AG04450 (cell line): ENCODE data around the gene SHTN1. TPM values are rescaled to one million over a fixed set of nuclear protein-coding genes. Genes with fewer than 3 reads are reported as not detected.

Experiments used
- CTCF ChIA-PET: fragments of 300-600, 350-600 bp; formaldehyde crosslinking; extraction: SDS; loops from one replicate; lab custom pipeline; 2022; ENCODE audit warnings: antibody characterized with exemption, inconsistent platforms; lab: Charles Lee
- POLR2A ChIA-PET: fragments of 350-600 bp; formaldehyde crosslinking; extraction: SDS; loops from one replicate; lab custom pipeline; 2021; ENCODE audit warnings: antibody characterized with exemption, inconsistent platforms; lab: Yijun Ruan, JAX
- DNase-seq: peaks from one replicate; pipeline ENCODE4 v3.0.0-alpha.2; 2011; ENCODE audit warnings: low read depth, low spot score
- H3K27ac ChIP-seq: one replicate; pipeline ENCODE4 v1.5.1; 2012; ENCODE audit warnings: low read depth, low read length, control low read depth
- H3K27me3 ChIP-seq: one replicate; pipeline ENCODE4 v1.6.0; 2012; ENCODE audit warnings: low read length; ENCODE audit not compliant: control insufficient read depth, insufficient read depth
- H3K4me3 ChIP-seq: 2 replicates; pipeline ENCODE4 v1.5.1; 2011; ENCODE audit warnings: mild to moderate bottlenecking, low read depth, low read length, control low read depth
- H3K9me3 ChIP-seq: 2 replicates; pipeline ENCODE4 v1.5.1; 2012; ENCODE audit warnings: low read length; ENCODE audit not compliant: control insufficient read depth, insufficient read depth
- polyA plus RNA-seq: library from polyadenylated mRNA; depleted of rRNA; stranded (reverse); fragments of >200 nt; gene quantifications from 2 replicates; pipeline ENCODE4 v1.2.3, GENCODE V29; 2011
- TF ChIP-seq, protein P1 (sequence below): IDR thresholded peaks from 2 replicates; pipeline ENCODE4 v1.5.1; 2011; ENCODE audit warnings: low read depth, low read length, control low read depth, inconsistent platforms

The SHTN1 gene
- polyA plus RNA-seq, 1 experiment: 9.9 TPM

DNA sequence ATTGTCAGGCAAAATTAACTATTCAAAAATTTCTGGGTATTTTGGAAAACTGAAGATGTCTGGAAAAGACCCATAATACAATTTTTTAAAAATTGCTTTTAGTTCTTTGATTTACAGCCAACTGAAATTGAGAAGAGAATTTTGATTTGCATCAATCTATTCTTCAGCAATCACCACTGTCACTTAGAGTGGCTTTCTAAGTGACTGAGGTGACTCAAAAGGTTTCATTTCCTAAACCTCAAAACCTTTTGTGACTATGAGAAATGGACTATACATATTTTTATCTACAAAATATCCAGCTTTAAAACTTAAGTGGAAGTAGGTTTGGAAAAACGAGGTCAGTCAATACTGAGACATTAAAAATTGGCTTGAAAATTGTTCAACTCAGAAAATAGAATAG lies 95.7 kb downstream of the SHTN1 start:
- Histone ChIP-seq H3K9me3 (no peaks in the 10 kb centered on the region), H3K27ac (no peak overlapping the region), H3K4me3 (no peak overlapping the region), H3K27me3 (no peaks in the 10 kb centered on the region)
- TF ChIP-seq, protein P1, sequence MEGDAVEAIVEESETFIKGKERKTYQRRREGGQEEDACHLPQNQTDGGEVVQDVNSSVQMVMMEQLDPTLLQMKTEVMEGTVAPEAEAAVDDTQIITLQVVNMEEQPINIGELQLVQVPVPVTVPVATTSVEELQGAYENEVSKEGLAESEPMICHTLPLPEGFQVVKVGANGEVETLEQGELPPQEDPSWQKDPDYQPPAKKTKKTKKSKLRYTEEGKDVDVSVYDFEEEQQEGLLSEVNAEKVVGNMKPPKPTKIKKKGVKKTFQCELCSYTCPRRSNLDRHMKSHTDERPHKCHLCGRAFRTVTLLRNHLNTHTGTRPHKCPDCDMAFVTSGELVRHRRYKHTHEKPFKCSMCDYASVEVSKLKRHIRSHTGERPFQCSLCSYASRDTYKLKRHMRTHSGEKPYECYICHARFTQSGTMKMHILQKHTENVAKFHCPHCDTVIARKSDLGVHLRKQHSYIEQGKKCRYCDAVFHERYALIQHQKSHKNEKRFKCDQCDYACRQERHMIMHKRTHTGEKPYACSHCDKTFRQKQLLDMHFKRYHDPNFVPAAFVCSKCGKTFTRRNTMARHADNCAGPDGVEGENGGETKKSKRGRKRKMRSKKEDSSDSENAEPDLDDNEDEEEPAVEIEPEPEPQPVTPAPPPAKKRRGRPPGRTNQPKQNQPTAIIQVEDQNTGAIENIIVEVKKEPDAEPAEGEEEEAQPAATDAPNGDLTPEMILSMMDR: no peak
- ChIA-PET CTCF (no interaction called here), POLR2A (no interaction called here)
- DNase-seq: no peak

GRCh38 chr10:116907245-116907987 lies 97.6 kb downstream of the SHTN1 start:
- TF ChIP-seq, protein P1: no peak
- Histone ChIP-seq H3K9me3 (no peaks in the 10 kb centered on the region), H3K4me3 (no peak overlapping the region), H3K27me3 (no peaks in the 10 kb centered on the region), H3K27ac (no peak overlapping the region)
- DNase-seq: no peak
- ChIA-PET CTCF (no interaction called here), POLR2A (no interaction called here)

- CTCF ChIA-PET: no interaction called here
- no peak for DNase-seq
- Histone ChIP-seq H3K4me3 (no peak overlapping the region), H3K9me3 (no peaks in the 10 kb centered on the region), H3K27ac (no peak overlapping the region), H3K27me3 (no peaks in the 10 kb centered on the region)
- POLR2A ChIA-PET: no interaction called here
- TF ChIP-seq, protein P1: no peak
Observed at GRCh38 chr10:116905845-116906210, 99.2 kb downstream of the SHTN1 start.

DNA sequence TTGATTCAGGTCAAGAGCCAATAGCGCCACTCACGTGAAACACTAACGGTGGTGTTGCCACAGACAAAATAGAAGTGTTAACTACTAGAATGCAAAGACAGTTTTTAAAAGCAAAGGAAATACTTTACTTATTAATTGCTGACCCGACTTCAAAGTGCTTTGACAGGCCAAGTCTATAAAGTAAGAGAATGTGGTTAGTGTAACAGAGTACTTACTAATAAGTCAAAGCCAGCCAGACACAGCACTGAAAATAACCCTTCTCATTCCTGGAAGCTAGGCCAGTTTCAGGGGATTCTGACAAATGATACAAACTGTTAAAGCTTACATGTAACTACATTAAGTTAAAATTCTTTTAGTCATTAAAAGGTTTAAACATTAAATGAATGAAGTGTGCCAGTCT lies 105.4 kb downstream of the SHTN1 start:
- Histone ChIP-seq H3K27ac (no peak overlapping the region), H3K9me3 (no peaks in the 10 kb centered on the region), H3K27me3 (no peaks in the 10 kb centered on the region), H3K4me3 (no peak overlapping the region)
- ChIA-PET POLR2A (no interaction called here), CTCF (interaction anchor here (1.8 kb wide), 1 partner anchor 275 kb away, joined by 5 read pairs; no protein-coding TSS in a partner anchor)
- no peak for DNase-seq
- TF ChIP-seq, protein P1: no peak

GRCh38 chr10:116893686-116894037 lies 111.3 kb downstream of the SHTN1 start:
- POLR2A ChIA-PET: no interaction called here
- H3K27me3 ChIP-seq: no peaks in the 10 kb centered on the region
- H3K4me3 ChIP-seq: no peak overlapping the region
- TF ChIP-seq, protein P1: no peak
- no peaks in the 10 kb centered on the region for H3K9me3 ChIP-seq
- CTCF ChIA-PET: interaction anchor here (1.1 kb wide), 1 partner anchor 13 kb away, joined by 4 read pairs; no protein-coding TSS in a partner anchor
- no peak overlapping the region for H3K27ac ChIP-seq
- DNase-seq: no peak
